Endometrium (tissue), 2 donors: ENCODE results near the gene GDA.
"Not testable (repeated sequence)": the region's sequence is repeated elsewhere in the genome, so short reads cannot be mapped to it uniquely, and the experiment has no call there.

Experiments
- FAIRE-seq: peaks from 2 replicates; lab custom pipeline; 2012; peaks lifted over from hg19 to GRCh38; lab: Jason Lieb, UNC
- donor health status: control.
- donor health status: control.

Gene GDA

GRCh38 chr9:72207278-72207677, 58.0 kb downstream of the GDA start:
- FAIRE-seq = no peak

- FAIRE-seq = no peak
Measured at GRCh38 chr9:72210522-72210921, 61.3 kb downstream of the GDA start.

- FAIRE-seq = no peak
Measured at GRCh38 chr9:72211047-72211446, 61.8 kb downstream of the GDA start.

- FAIRE-seq = no peak
Measured at GRCh38 chr9:72213906-72214305, 64.7 kb downstream of the GDA start.

GRCh38 chr9:72217306-72217842, 68.1 kb downstream of the GDA start:
- FAIRE-seq = no peak

- FAIRE-seq = no peak
Measured at GRCh38 chr9:72220589-72220988, 71.3 kb downstream of the GDA start.

GRCh38 chr9:72226146-72226812, 77.0 kb downstream of the GDA start:
- FAIRE-seq = no peak

GRCh38 chr9:72228282-72228681, 79.0 kb downstream of the GDA start:
- no peak for FAIRE-seq

- no peak for FAIRE-seq
Measured at GRCh38 chr9:72232778-72233177, 83.5 kb downstream of the GDA start.

- FAIRE-seq = no peak
Measured at GRCh38 chr9:72247549-72247948, 98.3 kb downstream of the GDA start.

- no peak for FAIRE-seq
Measured at GRCh38 chr9:72251589-72251988, 102.3 kb downstream of the GDA start.

GRCh38 chr9:72254901-72255545, 105.8 kb downstream of the GDA start:
- no peak for FAIRE-seq

- FAIRE-seq = no peak
Measured at GRCh38 chr9:72255569-72255968, 106.3 kb downstream of the GDA start.

- FAIRE-seq = no peak
Measured at GRCh38 chr9:72256931-72257330, 107.7 kb downstream of the GDA start.

- no peak for FAIRE-seq
Measured at GRCh38 chr9:72257814-72258213, 108.6 kb downstream of the GDA start.

- FAIRE-seq = no peak
Measured at GRCh38 chr9:72262063-72262462, 112.8 kb downstream of the GDA start.

GRCh38 chr9:72263572-72263971, 114.3 kb downstream of the GDA start:
- FAIRE-seq = no peak

- no peak for FAIRE-seq
Measured at GRCh38 chr9:72268961-72269360, 119.7 kb downstream of the GDA start.

GRCh38 chr9:72270359-72270758, 121.1 kb downstream of the GDA start:
- not testable (repeated sequence) for FAIRE-seq

GRCh38 chr9:72271613-72272478, 122.6 kb downstream of the GDA start:
- peak; percentile 89 for FAIRE-seq

- FAIRE-seq = no peak
Measured at GRCh38 chr9:72274441-72274840, 125.2 kb downstream of the GDA start.

- no peak for FAIRE-seq
Measured at GRCh38 chr9:72274916-72275315, 125.7 kb downstream of the GDA start.

- no peak for FAIRE-seq
Measured at GRCh38 chr9:72276429-72276828, 127.2 kb downstream of the GDA start.
